Bronchial epithelial cell (primary cell): Measurements from ENCODE around the gene ATP5F1D. TPM values are rescaled to one million over a fixed set of nuclear protein-coding genes. Genes with fewer than 3 reads are reported as not detected.

Experiments
- DNase-seq: peaks from one replicate; pipeline ENCODE4 v3.0.0-alpha.2; 2010; ENCODE audit warnings: low read depth
- FAIRE-seq: peaks from 2 replicates; lab custom pipeline; 2011; peaks lifted over from hg19 to GRCh38; lab: Jason Lieb, UNC
- H3K27me3 ChIP-seq: 2 replicates; pipeline ENCODE4 v1.5.1; 2011; ENCODE audit warnings: low read length; ENCODE audit not compliant: control insufficient read depth, insufficient read depth
- H3K36me3 ChIP-seq: 2 replicates; pipeline ENCODE4 v1.5.1; 2011; ENCODE audit warnings: low read length; ENCODE audit not compliant: control insufficient read depth, insufficient read depth
- H3K4me3 ChIP-seq: 2 replicates; pipeline ENCODE4 v1.5.1; 2011; ENCODE audit warnings: mild to moderate bottlenecking, low read depth, low read length, control low read depth
- total RNA-seq: library from RNA; depleted of rRNA; stranded (reverse); fragments of >200 nt; gene quantifications from 2 replicates; pipeline ENCODE4 v1.2.1, GENCODE V29; 2014
- TF ChIP-seq, protein P1 (sequence below): IDR thresholded peaks from 2 replicates; pipeline ENCODE4 v1.5.1; 2011; ENCODE audit warnings: mild to moderate bottlenecking, moderate library complexity, low read length, control low read depth, inconsistent platforms; ENCODE audit not compliant: insufficient read depth, severe bottlenecking

ATP5F1D gene
- total RNA-seq, 1 donor from 2014 or later, result 8.7 TPM

DNA sequence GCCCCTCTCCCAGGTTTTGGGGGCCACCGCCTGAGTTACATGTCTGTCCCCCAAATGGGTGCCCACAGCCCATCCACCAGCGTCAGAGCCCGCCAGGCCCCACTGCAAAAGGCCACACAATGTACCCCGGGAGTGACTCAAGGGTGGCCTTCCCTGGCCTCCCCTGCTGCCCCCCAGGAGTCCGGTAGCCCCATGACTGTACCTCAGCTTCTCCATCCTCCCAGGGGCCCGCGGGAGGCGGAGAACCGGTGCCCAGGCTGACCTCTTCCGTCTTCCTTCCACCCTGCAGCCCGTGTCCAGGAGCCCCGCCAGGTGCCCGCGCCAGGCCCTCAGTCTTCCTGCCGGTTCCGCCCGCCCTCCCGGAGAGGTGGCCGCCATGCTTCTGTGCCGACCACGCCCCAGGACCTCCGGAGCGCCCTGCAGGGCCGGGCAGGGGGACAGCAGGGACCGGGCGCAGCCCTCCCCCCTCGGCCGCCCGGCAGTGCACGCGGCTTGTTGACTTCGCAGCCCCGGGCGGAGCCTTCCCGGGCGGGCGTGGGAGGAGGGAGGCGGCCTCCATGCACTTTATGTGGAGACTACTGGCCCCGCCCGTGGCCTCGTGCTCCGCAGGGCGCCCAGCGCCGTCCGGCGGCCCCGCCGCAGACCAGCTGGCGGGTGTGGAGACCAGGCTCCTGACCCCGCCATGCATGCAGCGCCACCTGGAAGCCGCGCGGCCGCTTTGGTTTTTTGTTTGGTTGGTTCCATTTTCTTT lies 14.1 kb upstream of the ATP5F1D start:
- no peak for FAIRE-seq
- Histone ChIP-seq H3K4me3 (no peak overlapping the region), H3K27me3 (no peaks in the 10 kb centered on the region), H3K36me3 (peaks cover 11% of the 10 kb centered on the region)
- TF ChIP-seq, protein P1, sequence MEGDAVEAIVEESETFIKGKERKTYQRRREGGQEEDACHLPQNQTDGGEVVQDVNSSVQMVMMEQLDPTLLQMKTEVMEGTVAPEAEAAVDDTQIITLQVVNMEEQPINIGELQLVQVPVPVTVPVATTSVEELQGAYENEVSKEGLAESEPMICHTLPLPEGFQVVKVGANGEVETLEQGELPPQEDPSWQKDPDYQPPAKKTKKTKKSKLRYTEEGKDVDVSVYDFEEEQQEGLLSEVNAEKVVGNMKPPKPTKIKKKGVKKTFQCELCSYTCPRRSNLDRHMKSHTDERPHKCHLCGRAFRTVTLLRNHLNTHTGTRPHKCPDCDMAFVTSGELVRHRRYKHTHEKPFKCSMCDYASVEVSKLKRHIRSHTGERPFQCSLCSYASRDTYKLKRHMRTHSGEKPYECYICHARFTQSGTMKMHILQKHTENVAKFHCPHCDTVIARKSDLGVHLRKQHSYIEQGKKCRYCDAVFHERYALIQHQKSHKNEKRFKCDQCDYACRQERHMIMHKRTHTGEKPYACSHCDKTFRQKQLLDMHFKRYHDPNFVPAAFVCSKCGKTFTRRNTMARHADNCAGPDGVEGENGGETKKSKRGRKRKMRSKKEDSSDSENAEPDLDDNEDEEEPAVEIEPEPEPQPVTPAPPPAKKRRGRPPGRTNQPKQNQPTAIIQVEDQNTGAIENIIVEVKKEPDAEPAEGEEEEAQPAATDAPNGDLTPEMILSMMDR, result no peak
- DNase-seq, result no peak

DNA sequence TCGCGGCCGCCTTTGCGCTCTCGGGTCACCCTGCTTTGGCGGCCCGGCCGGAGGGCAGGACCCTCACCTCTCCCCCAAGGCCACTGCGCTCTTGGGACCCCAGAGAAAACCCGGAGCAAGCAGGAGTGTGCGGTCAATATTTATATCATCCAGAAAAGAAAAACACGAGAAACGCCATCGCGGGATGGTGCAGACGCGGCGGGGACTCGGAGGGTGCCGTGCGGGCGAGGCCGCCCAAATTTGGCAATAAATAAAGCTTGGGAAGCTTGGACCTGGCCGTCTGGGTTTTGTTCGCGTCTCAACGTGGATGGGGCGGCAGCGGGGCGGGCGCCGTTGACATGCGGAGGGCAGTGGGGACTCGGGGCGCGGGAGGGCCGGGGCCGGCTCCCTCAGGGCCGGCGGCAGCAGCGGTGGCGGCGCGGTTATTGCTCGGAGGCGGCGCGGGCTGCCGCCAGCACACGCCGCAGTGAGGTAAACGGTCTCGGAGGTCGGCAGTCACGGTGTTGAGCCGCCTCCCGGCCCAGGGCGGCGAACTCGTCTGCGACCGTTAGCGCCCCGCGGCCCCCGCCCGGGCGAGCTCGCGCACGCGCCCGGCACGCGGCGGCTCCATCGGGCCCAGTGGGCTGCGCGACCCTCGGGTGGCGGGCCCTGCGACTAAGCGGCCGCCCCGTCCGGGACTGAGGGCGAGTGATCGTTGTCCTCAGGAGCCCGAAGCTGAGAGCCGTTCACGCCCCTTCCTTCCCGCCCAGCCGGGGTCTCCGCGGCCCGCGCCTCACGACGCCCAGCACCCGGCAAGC lies 13.2 kb upstream of the ATP5F1D start:
- Histone ChIP-seq H3K36me3 (peaks cover 6% of the 10 kb centered on the region), H3K4me3 (no peak overlapping the region), H3K27me3 (no peaks in the 10 kb centered on the region)
- DNase-seq (no peak), FAIRE-seq (no peak)
- TF ChIP-seq, protein P1, result no peak

DNA sequence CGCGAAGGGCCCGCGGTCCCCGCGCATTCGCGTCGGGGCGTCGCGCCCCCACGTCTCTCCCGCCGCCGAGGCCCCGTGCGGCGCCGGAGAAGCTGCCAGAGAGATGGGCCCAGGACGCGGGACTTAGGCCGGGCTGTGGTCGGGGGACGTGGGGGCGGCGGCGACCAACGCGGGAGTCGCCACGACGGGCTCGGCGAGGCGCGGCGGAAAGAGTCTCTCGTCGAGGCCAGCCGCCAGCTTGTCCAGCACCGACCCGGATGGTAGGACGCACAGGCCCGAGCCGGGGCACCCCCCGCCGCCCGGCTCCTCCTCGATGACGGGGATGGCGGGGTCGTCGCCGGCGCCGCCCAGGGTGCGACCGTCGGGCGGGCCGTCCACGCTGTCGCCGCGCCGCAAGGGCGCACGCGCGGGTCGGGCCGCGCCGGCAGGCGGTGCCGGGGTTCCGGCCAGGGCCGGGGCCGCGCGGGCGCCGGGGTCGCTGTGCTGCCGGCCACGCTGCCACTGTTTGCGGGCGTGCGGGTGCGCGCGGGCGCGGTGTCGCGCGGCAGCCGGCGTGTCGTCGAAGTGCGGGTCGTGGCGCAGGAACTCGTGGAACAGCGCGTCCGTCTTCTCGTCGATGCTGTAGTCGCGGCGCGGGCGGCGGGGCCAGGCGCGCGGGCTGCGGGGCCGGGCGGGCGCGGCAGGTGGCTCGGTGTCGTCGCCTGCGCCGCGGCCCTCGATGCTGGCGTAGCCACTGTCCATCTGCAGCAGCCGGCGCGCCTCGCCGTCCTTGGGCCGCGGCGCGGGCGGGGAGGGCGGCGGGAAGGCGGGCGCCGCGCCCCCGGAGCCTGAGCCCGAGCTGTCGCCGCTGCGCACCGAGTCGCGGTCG lies 12.3 kb upstream of the ATP5F1D start:
- no peak for FAIRE-seq
- H3K36me3 ChIP-seq, result peaks cover 3% of the 10 kb centered on the region
- TF ChIP-seq, protein P1, result no peak
- no peak overlapping the region for H3K4me3 ChIP-seq
- no peaks in the 10 kb centered on the region for H3K27me3 ChIP-seq
- no peak for DNase-seq

DNA sequence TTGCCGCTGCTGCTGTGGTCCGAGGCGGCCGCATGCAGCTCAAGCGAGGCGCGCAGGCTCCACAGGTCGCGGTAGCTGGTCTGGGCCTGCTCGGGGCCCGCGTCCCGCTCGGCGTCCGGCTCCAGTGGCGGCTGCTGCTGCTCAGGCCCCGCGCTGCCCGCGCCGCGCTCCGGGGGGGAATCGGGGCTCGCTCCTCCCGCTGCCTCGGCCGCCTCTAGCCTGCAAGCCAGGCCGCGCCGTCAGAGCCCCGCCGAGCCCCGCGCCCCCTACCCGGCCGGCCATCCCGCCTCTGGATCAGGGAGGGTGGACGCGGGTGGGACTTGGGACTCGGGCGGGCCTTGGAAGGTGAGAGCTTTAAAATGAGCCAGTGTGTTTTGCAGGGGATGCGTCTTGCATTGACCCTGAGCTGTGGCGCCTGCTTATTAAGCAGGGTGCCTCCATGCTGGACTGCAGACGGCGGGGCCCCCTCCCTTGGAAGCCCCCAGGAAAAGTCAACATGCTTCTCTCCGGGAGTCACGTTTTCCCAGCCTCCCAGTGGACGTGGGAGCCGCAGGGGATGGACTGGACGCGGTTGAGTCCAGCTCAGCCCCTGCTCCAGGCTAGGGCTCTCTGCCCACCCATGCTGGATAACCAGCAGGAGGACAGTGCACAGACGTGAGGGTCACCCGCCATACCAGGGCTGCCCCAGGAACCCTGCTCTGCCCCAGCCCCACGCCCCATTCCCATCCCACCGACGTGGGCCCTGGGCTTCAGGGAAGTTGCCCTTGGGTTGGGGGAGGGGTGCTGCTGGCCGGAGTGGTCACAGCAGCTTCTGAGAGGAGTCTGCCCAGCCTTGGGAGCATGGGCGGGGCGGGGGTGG lies 11.4 kb upstream of the ATP5F1D start:
- TF ChIP-seq, protein P1, result no peak
- DNase-seq (no peak), FAIRE-seq (no peak)
- H3K36me3 ChIP-seq, result peaks cover 3% of the 10 kb centered on the region
- H3K4me3 ChIP-seq, result no peak overlapping the region
- H3K27me3 ChIP-seq, result no peaks in the 10 kb centered on the region
